Activated T-cell treated with anti-CD3 and anti-CD28 coated beads for 1 hour (primary cell): Measurements from ENCODE around the gene OR10K2.
"Not testable (repeated sequence)": the region's sequence is repeated elsewhere in the genome, so short reads cannot be mapped to it uniquely, and the experiment has no call there.

Experiments
- DNase-seq: peaks from one replicate; pipeline ENCODE4 v3.0.0-alpha.2; 2020; ENCODE audit warnings: low read depth

Gene OR10K2

GRCh38 chr1:158426137-158426536, at the start of gene OR10K2:
OR10K2 (minus strand) TSS chr1:158426237; CDS start chr1:158420866, 5,371 bp downstream.
- no peak for DNase-seq

- DNase-seq: no peak
Observed at GRCh38 chr1:158471920-158472319, 45.9 kb upstream of the OR10K2 start, which contains the start of gene OR10R2. OR10R2 (plus strand) TSS chr1:158472220; CDS start chr1:158472326, 106 bp downstream.

- no peak for DNase-seq
Observed at GRCh38 chr1:158461534-158461933, 35.5 kb upstream of the OR10K2 start, which contains the start of gene OR10K1. OR10K1 (plus strand) TSS chr1:158461834; CDS start chr1:158465562, 3,728 bp downstream.

- no peak for DNase-seq
Observed at GRCh38 chr1:158458263-158458662, 32.2 kb upstream of the OR10K2 start.

GRCh38 chr1:158457246-158457645, 31.2 kb upstream of the OR10K2 start:
- no peak for DNase-seq

- DNase-seq: no peak
Observed at GRCh38 chr1:158454537-158454936, 28.5 kb upstream of the OR10K2 start.

GRCh38 chr1:158445376-158445775, 19.3 kb upstream of the OR10K2 start:
- DNase-seq: no peak

GRCh38 chr1:158434741-158435140, 8.7 kb upstream of the OR10K2 start:
- DNase-seq: no peak

- not testable (repeated sequence) for DNase-seq
Observed at GRCh38 chr1:158430163-158430562, 4.1 kb upstream of the OR10K2 start.

GRCh38 chr1:158425027-158425426, 1.0 kb downstream of the OR10K2 start:
- DNase-seq: no peak

GRCh38 chr1:158422212-158422611, 3.8 kb downstream of the OR10K2 start:
- no peak for DNase-seq

- no peak for DNase-seq
Observed at GRCh38 chr1:158417586-158417985, 8.5 kb downstream of the OR10K2 start.

- DNase-seq: no peak
Observed at GRCh38 chr1:158414651-158415345, 11.2 kb downstream of the OR10K2 start.

GRCh38 chr1:158407092-158407491, 18.9 kb downstream of the OR10K2 start:
- DNase-seq: no peak

GRCh38 chr1:158400871-158401270, 25.2 kb downstream of the OR10K2 start:
- no peak for DNase-seq

- DNase-seq: no peak
Observed at GRCh38 chr1:158398818-158399514, 27.1 kb downstream of the OR10K2 start, which contains the start of gene OR10T2. OR10T2 (minus strand) TSS chr1:158399466; CDS start chr1:158399466, 0 bp downstream.

- no peak for DNase-seq
Observed at GRCh38 chr1:158396646-158397045, 29.4 kb downstream of the OR10K2 start.

GRCh38 chr1:158393476-158393875, 32.6 kb downstream of the OR10K2 start:
- DNase-seq: no peak

- DNase-seq: no peak
Observed at GRCh38 chr1:158391099-158391498, 34.9 kb downstream of the OR10K2 start.

GRCh38 chr1:158390331-158390730, 35.7 kb downstream of the OR10K2 start:
- DNase-seq: no peak

GRCh38 chr1:158374860-158375259, 51.2 kb downstream of the OR10K2 start:
- no peak for DNase-seq

- DNase-seq: not testable (repeated sequence)
Observed at GRCh38 chr1:158374101-158374500, 51.9 kb downstream of the OR10K2 start.
